A549 treated with CORT108297 at 1 μM for 4 hours (cell line): ENCODE data around the gene NPS. TPM values are rescaled to one million over a fixed set of nuclear protein-coding genes. Genes with fewer than 3 reads are reported as not detected.

Source experiments
- total RNA-seq: library from RNA; stranded (reverse); fragments of 200-300 nt; extraction: Qiagen RNA extraction; gene quantifications from 5 replicates; pipeline ENCODE4 v1.2.3, GENCODE V29; 2022

The NPS gene, protein sequence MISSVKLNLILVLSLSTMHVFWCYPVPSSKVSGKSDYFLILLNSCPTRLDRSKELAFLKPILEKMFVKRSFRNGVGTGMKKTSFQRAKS
- total RNA-seq, result not detected in 5 replicates

DNA sequence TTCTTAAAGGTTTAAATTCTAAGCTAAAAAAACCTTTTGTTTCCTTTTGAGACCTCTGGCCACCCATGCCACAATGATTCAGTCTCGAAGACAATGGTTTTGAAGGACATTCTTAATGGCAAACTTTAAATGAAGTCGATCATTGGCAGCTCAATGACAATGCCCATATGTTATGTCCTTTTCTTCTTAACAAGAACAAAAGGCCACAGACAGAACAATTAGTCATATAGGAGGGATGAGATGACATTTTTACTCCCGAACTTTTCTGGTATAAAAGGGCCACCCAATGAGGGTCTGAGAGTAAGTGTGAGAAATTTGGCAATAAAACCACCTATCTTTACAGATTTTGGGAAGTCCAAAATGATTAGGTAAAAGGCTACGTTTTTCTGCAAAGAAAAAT lies at the start of gene NPS:
Gene NPS, plus strand, starts transcription at position 301 of the 400 bp plus-strand sequence. Its CDS starts 60 bp downstream, at position 361.

Other genes starting within 250 kb of the NPS start
- gene FOXI2, start 187.9 kb downstream of the NPS start, total RNA-seq, result not detected in 5 replicates